SJSA1 (cell line): ENCODE measurements around the gene RABEP2. TPM values are rescaled to one million over a fixed set of nuclear protein-coding genes. Genes with fewer than 3 reads are reported as not detected.
A peak's percentile ranks its signal among the peaks of the same experiment; 100 is the strongest.
"Not testable (repeated sequence)": the region's sequence is repeated elsewhere in the genome, so short reads cannot be mapped to it uniquely, and the experiment has no call there.

Source experiments
- DNase-seq, 2 experiments: peaks; one replicate each; pipeline ENCODE4 v3.0.0-alpha.2; 2015 to 2020; ENCODE audit warnings: low spot score in 2 of 2, low read depth in 1 of 2
- H3K27ac ChIP-seq: fragments of 250-450 bp; sonication (Bioruptor Pico); 2 replicates; pipeline ENCODE4 v1.5.1; 2020; ENCODE audit warnings: mild to moderate bottlenecking, moderate library complexity
- H3K27me3 ChIP-seq: fragments of 250-450 bp; sonication (Bioruptor Pico); replicated peaks from 2 replicates; pipeline ENCODE4 v1.5.1; 2020; ENCODE audit warnings: mild to moderate bottlenecking, moderate library complexity
- H3K36me3 ChIP-seq: fragments of 250-450 bp; sonication (Bioruptor Pico); 2 replicates; pipeline ENCODE4 v1.5.1; 2020; ENCODE audit warnings: mild to moderate bottlenecking
- H3K4me1 ChIP-seq: fragments of 250-450 bp; sonication (Bioruptor Pico); replicated peaks from 2 replicates; pipeline ENCODE4 v1.6.1; 2021; ENCODE audit warnings: mild to moderate bottlenecking
- H3K4me3 ChIP-seq: fragments of 250-450 bp; sonication (Bioruptor Pico); 2 replicates; pipeline ENCODE4 v1.5.1; 2020; ENCODE audit warnings: mild to moderate bottlenecking
- H3K9me3 ChIP-seq: fragments of 250-450 bp; sonication (Bioruptor Pico); replicated peaks from 2 replicates; pipeline ENCODE4 v1.5.1; 2020; ENCODE audit warnings: mild to moderate bottlenecking
- total RNA-seq: library from RNA; depleted of rRNA; stranded (reverse); fragments of >200 nt; shearing (Covaris generic); gene quantifications from 2 replicates; pipeline ENCODE4 v1.2.3, GENCODE V29; 2014; rRNA removed

The RABEP2 gene, protein sequence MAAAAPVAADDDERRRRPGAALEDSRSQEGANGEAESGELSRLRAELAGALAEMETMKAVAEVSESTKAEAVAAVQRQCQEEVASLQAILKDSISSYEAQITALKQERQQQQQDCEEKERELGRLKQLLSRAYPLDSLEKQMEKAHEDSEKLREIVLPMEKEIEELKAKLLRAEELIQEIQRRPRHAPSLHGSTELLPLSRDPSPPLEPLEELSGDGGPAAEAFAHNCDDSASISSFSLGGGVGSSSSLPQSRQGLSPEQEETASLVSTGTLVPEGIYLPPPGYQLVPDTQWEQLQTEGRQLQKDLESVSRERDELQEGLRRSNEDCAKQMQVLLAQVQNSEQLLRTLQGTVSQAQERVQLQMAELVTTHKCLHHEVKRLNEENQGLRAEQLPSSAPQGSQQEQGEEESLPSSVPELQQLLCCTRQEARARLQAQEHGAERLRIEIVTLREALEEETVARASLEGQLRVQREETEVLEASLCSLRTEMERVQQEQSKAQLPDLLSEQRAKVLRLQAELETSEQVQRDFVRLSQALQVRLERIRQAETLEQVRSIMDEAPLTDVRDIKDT
- 35.7 and 68.2 TPM in 2 replicates for total RNA-seq

DNA sequence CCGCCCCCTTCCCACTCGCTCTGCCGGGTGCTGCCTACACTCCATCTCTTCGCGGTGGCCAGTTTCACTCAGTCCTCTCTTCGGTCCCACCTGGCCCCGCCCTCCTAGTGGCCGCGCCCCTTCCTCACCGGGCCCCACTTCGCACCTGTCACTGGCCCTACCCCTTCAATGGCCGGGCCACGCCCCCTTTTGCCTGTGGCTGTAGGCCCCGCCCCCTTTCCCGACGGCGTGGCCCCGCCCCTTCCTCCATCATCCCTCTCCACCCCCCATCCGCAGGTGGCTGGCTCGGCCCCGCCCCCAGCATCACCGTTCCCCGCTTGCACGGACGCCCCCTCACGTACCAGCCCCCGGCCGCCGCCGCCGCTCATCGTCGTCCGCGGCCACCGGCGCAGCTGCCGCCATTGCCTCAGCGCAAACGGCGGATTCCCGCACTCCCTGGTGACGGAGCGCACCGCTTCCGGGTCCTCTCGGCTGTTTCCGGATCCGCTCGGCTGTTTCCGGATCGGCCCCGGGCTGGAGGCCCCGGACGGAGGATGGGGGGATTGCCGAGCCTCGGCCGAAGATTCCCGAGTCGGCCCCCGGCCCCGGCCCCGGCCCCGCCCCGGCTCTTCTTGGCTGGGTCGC, at the start of gene RABEP2:
Gene RABEP2 (minus strand): TSS at position 477 of the 624 bp plus-strand sequence. CDS start 75 bp downstream, at position 402.
- H3K9me3 ChIP-seq = no peaks in the 10 kb centered on the region
- DNase-seq = peak in 1 of 2 experiments; percentile 94
- H3K27ac ChIP-seq = peak within 1 kb of the TSS; percentile 95
- peaks cover 15% of the 10 kb centered on the region for H3K4me1 ChIP-seq
- H3K4me3 ChIP-seq = peak within 1 kb of the TSS; percentile 89
- peaks cover 3% of the 10 kb centered on the region for H3K36me3 ChIP-seq
- no peaks in the 10 kb centered on the region for H3K27me3 ChIP-seq

DNA sequence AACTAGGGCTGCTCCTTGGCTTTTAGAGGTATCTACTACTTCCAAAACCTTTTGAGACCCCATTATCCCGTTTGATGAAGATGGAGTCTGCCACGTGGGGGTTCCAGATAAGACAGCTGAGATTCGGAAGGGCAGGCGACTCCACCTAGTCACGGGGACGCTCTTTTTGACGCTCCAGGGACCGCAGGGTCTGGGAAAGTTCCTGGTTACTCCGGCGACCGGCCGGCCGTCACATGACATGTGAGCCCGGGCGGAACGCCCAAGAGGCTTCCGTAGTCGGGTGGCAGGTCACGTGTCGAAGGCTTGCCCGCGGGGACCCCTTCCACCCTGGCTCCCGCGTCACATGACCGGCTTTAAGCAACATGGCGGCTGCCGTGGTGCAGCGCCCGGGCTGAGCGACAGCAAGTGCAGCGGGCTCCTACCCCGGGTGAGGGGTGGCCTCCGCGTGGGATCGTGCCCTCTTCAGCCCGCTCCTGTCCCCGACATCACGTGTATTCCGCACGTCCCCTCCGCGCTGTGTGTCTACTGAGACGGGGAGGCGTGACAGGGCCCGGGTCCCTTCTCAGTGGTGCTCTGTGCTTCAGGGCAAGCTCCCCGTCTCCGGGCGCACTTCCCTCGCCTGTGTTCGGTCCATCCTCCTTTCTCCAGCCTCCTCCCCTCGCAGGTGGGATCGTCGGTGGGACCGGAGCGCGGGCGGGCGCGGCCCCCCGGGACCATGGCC, 49.6 kb upstream of the RABEP2 start, which contains the start of gene SPNS1:
Gene SPNS1 (plus strand): TSS at position 342 of the 721 bp plus-strand sequence. CDS start 374 bp downstream, at position 716.
- Histone ChIP-seq H3K4me3 (peak within 1 kb of the TSS; percentile 81), H3K4me1 (peaks cover 11% of the 10 kb centered on the region), H3K36me3 (peaks cover 23% of the 10 kb centered on the region), H3K27me3 (no peaks in the 10 kb centered on the region), H3K27ac (peak within 1 kb of the TSS; percentile 62), H3K9me3 (no peaks in the 10 kb centered on the region)
- peak; percentile 89 to 97 for DNase-seq

DNA sequence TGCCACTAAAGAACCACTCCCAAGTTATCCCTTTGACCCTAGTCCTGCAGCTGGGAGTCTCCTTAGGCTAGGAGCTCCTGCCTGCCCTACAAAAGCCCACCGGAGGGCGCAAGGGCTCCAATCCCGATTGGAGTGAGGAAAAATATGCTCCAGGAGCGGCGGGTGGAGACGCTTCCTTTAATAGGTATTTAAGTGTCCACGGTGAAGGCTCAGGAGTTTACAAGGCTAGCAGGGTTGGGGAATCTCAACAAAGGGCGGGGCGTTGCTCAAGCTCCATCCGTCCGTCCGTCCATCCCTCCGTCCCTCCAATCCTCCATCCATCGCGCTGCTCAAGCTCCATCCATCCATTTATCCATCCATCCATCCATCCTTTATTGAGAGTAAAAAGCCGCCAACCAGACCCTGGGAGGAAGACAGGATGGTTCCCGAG, 49.0 kb upstream of the RABEP2 start:
- Histone ChIP-seq H3K9me3 (no peaks in the 10 kb centered on the region), H3K36me3 (peaks cover 23% of the 10 kb centered on the region), H3K4me1 (peaks cover 11% of the 10 kb centered on the region), H3K27me3 (no peaks in the 10 kb centered on the region), H3K27ac (peak overlapping the region; percentile 62), H3K4me3 (peak overlapping the region; percentile 81)
- peak in 1 of 2 experiments; percentile 77 for DNase-seq

DNA sequence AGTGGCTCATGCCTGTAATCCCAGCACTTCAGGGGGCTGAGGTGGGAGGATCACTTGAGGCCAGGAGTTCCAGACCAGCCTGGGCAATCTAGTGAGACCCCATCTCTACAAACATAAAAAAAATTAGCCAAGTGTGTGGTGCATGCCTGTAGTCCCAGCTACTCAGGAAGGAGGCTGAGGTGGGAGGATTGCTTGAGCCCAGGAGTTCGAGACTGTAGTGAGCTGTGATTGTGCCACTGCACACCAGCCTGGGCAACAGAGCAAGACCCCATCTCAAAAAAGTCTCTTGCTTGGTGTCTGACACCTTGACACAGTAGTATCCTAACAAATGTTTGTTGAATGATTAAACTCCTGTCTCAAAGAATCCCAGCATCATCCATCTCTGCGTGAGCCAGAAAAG, 44.7 kb upstream of the RABEP2 start:
- DNase-seq, H3K27ac ChIP-seq, H3K36me3 ChIP-seq, H3K27me3 ChIP-seq, H3K4me1 ChIP-seq, H3K4me3 ChIP-seq, H3K9me3 ChIP-seq: not testable (repeated sequence)

DNA sequence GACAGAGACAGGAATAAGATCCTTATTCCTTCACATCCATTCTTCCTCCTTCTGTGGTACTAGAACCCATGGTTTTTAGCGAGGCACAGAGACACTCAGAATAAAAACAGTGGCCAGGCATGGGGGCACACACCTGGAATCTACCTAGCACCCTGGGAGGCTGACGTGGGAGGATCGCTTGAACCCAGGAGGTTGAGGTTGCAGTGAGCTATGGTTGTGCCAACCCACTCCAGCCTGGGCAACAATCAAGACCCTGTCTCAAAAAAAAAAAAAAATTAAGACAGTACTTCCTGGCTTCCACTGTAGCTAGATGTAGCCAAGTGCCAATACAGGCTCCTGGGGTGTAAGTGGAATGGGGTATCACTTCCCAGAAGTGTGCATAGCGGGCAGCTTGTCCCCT, 42.1 kb upstream of the RABEP2 start:
- Histone ChIP-seq H3K36me3 (peaks cover 32% of the 10 kb centered on the region), H3K27me3 (no peaks in the 10 kb centered on the region), H3K4me3 (no peak overlapping the region), H3K27ac (no peak overlapping the region), H3K4me1 (no peaks in the 10 kb centered on the region), H3K9me3 (no peaks in the 10 kb centered on the region)
- DNase-seq = no peak

DNA sequence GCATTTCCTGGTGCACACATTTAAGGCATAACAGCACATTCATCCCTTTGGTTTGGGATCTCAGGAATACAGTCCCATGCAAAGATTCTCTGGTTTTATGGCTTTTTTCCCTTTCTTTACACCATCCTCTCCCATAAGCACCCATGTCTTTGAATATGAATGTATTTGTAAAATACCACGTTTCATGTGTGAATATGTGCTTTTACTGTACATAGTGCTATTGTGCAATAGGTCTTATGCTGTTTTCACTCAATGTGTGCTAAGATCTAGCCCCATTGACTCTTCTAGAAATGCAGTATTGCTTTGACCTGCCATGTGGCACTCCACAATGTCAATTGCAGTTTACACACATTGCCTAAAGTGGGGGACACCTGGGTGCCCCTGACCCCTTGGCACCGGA, 39.5 kb upstream of the RABEP2 start:
- peaks cover 50% of the 10 kb centered on the region for H3K36me3 ChIP-seq
- H3K27me3 ChIP-seq = no peaks in the 10 kb centered on the region
- no peaks in the 10 kb centered on the region for H3K9me3 ChIP-seq
- H3K27ac ChIP-seq = no peak overlapping the region
- no peak overlapping the region for H3K4me3 ChIP-seq
- H3K4me1 ChIP-seq = no peaks in the 10 kb centered on the region
- DNase-seq = no peak

DNA sequence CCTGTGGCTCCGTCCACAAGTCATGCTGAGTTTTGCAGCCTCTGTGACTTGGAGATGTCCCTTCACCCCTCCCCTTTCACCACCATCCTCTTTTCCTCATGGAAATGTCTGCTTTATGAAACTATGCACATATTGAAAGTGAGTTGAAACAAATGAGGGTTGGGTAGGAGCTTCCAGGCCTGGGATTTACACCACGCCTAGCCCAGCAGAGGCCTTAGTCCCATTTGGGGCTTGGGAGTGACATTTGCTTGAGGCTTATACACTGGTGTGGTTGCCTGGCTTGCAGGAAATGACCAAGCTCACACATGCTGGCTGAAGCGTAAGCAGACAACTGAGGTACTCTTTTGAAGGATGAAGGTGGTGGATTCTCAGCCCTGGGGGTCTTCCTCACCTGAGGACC, 39.0 kb upstream of the RABEP2 start:
- H3K27me3 ChIP-seq = no peaks in the 10 kb centered on the region
- peaks cover 53% of the 10 kb centered on the region for H3K36me3 ChIP-seq
- H3K4me3 ChIP-seq = no peak overlapping the region
- no peaks in the 10 kb centered on the region for H3K9me3 ChIP-seq
- no peak for DNase-seq
- no peak overlapping the region for H3K27ac ChIP-seq
- H3K4me1 ChIP-seq = no peaks in the 10 kb centered on the region

DNA sequence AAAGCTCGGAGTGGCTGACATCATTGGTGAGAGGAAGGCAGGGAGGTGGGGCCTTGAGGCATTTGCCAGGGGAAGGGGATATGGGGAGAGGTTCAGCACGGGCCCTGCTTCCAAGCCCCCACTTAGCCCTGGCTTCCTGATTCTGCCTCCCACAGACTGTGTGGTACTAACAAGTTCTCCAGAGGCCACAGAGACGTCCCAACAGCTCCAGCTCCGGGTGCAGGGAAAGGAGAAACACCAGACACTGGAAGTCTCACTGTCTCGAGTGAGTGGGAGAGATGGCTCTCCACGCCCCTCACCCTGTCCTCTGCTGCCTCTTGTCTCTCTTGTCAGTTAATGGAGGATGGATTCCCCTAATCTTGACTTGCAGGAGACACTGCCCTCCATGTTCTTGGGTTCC, 33.8 kb upstream of the RABEP2 start:
- H3K9me3 ChIP-seq = no peaks in the 10 kb centered on the region
- H3K36me3 ChIP-seq = peaks cover 81% of the 10 kb centered on the region
- no peaks in the 10 kb centered on the region for H3K4me1 ChIP-seq

DNA sequence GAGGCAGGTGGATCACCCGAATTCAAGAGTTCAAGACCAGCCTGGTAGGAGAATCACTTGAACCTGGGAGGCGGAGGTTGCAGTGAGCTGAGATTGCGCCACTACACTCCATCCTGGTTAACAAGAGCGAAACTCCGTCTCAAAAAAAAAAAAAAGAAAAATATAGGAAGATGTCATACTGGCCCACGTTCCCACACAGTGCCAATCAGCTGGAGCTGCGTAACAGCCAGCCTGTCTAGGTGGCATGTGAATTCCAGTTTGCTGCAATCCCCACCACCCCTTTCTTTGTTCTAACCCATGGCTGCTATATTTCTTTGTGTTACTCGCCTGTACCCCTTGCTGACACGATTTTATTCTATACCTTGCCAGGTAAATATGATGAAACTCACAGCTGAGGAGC, 33.2 kb upstream of the RABEP2 start:
- Histone ChIP-seq H3K27ac (no peak overlapping the region), H3K36me3 (peaks cover 81% of the 10 kb centered on the region), H3K4me3 (no peak overlapping the region), H3K27me3 (no peaks in the 10 kb centered on the region), H3K4me1 (no peaks in the 10 kb centered on the region), H3K9me3 (no peaks in the 10 kb centered on the region)
- no peak for DNase-seq

More for the DNA sequence above, 33.8 kb upstream of the RABEP2 start:
- DNase-seq = no peak
- Histone ChIP-seq H3K27me3 (no peaks in the 10 kb centered on the region), H3K27ac (no peak overlapping the region), H3K4me3 (no peak overlapping the region)

DNA sequence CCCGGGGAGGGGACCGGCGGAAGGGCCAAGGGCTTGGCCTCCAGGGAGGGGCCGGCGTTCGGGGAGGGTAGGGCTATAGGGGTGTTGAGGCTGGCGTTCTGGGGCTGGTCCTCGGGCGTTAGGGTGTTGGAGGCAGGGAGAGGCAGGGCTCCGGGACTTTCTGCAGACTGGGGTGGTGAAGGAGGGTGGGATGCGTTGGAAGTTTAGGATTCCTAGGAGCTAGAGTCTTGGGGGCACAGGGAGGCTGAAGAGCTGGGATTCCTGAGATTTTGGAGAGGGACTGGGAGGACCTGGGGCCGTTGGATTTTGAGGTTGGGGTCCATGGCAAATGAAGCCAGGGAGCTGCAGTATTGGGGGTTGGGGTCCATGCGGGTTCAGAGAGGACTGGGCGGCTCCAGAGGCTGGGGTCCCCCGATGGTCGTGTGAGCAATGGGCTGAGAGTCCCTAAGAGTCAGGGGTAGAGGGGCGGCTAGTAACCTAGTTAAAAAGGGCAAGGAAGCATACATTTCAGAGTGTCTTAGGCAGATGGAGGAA, 26.4 kb upstream of the RABEP2 start:
- H3K4me1 ChIP-seq = peaks cover 11% of the 10 kb centered on the region
- peaks cover 48% of the 10 kb centered on the region for H3K36me3 ChIP-seq
- DNase-seq = no peak
- peak overlapping the region; percentile 37 for H3K27ac ChIP-seq
- peak overlapping the region; percentile 88 for H3K4me3 ChIP-seq
- H3K9me3 ChIP-seq = no peaks in the 10 kb centered on the region
- H3K27me3 ChIP-seq = no peaks in the 10 kb centered on the region

DNA sequence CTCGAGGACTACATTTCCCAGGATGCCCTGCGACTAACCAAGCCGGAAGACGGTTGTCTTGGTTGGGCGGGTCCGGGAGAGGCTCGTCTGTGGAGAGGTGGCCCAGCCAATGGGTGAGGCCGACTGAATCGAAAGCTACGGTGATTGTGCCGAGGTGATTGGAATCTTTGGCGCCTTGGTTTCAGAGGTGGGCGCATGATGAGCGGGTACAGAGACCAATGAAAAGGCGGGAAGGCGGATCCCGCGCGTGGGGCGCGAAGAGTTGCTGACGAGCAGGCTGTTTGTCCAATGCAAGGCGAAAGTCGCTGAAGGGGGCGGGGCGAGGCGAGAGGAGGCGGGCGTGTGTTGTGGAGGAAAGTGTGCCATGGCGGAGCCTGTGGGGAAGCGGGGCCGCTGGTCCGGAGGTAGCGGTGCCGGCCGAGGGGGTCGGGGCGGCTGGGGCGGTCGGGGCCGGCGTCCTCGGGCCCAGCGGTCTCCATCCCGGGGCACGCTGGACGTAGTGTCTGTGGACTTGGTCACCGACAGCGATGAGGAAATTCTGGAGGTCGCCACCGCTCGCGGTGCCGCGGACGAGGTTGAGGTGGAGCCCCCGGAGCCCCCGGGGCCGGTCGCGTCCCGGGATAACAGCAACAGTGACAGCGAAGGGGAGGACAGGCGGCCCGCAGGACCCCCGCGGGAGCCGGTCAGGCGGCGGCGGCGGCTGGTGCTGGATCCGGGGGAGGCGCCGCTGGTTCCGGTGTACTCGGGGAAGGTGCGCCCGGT, 25.8 kb upstream of the RABEP2 start, which contains the start of gene NFATC2IP:
Gene NFATC2IP (plus strand): TSS at position 290 of the 762 bp plus-strand sequence. CDS start 75 bp downstream, at position 365.
- DNase-seq = peak; percentile 99 to 100
- Histone ChIP-seq H3K36me3 (peaks cover 42% of the 10 kb centered on the region), H3K27ac (peak within 1 kb of the TSS; percentile 37), H3K4me1 (peaks cover 12% of the 10 kb centered on the region), H3K27me3 (no peaks in the 10 kb centered on the region), H3K4me3 (peak within 1 kb of the TSS; percentile 88), H3K9me3 (no peaks in the 10 kb centered on the region)

DNA sequence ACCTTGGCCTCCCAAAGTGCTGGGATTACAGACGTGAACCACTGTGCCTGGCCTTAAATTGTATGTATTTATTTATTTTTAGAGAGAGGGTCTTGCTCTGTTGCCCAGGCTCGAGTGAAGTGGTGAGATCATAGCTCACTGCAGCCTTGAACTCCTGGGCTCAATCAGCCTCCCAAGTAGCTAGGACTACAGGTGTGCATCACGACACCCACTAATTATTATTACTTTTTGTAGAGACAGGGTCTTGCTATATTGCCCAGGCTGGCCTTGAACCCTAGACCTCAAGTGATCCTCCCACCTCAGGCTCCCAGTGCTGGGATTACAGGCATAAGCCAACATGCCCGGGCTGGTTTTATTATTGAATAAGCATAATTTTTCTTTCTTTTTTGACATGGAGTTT, 21.6 kb upstream of the RABEP2 start:
- no peak overlapping the region for H3K27ac ChIP-seq
- H3K4me3 ChIP-seq = no peak overlapping the region
- no peaks in the 10 kb centered on the region for H3K27me3 ChIP-seq

More for the DNA sequence above, 21.6 kb upstream of the RABEP2 start:
- H3K9me3 ChIP-seq = no peaks in the 10 kb centered on the region
- DNase-seq = no peak
- peaks cover 14% of the 10 kb centered on the region for H3K4me1 ChIP-seq
- H3K36me3 ChIP-seq = peaks cover 5% of the 10 kb centered on the region
